ENCODE data around the gene SCGN.

DNA sequence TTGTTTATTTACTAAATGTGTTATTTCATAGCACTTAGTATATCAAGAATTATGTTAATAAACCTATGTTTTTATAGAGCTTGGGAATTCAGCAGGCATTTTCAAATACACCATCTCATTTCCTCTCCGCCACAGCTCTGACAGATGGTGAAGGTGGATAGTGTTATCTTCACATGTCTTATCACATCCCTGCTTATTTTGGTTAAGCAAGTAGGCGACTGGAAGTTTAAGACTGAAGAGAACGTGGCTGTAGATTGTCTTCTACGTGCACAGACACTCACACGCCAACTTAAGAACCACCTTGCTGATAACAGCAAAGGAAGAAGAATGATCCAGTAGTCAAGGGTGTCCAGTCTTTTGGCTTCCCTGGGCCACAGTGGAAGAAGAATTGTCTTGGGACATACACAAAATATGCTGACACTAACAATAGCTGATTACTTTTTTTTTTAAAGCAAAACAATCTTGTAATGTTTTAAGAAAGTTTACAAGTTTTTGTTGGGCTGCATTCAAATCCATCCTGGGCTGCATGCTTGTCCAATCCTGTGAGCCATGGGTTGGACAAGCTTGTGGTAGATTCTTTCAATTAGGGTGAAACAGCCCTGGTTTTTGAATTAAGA lies 43.3 kb upstream of the SCGN start:
- TF ChIP-seq, protein P1, sequence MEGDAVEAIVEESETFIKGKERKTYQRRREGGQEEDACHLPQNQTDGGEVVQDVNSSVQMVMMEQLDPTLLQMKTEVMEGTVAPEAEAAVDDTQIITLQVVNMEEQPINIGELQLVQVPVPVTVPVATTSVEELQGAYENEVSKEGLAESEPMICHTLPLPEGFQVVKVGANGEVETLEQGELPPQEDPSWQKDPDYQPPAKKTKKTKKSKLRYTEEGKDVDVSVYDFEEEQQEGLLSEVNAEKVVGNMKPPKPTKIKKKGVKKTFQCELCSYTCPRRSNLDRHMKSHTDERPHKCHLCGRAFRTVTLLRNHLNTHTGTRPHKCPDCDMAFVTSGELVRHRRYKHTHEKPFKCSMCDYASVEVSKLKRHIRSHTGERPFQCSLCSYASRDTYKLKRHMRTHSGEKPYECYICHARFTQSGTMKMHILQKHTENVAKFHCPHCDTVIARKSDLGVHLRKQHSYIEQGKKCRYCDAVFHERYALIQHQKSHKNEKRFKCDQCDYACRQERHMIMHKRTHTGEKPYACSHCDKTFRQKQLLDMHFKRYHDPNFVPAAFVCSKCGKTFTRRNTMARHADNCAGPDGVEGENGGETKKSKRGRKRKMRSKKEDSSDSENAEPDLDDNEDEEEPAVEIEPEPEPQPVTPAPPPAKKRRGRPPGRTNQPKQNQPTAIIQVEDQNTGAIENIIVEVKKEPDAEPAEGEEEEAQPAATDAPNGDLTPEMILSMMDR (IDR thresholded peaks at IDR 0.05; ENCODE audit: borderline replicate concordance, extremely low read depth, low read length, poor library complexity, severe bottlenecking) = no peak
- no peak for TF ChIP-seq EZH2 (IDR thresholded peaks at IDR 0.05; ENCODE audit: borderline replicate concordance, low read depth, low read length, severe bottlenecking)

All from DND-41 (cell line).